ENCODE results near the gene STAT5A.

Gene STAT5A

DNA sequence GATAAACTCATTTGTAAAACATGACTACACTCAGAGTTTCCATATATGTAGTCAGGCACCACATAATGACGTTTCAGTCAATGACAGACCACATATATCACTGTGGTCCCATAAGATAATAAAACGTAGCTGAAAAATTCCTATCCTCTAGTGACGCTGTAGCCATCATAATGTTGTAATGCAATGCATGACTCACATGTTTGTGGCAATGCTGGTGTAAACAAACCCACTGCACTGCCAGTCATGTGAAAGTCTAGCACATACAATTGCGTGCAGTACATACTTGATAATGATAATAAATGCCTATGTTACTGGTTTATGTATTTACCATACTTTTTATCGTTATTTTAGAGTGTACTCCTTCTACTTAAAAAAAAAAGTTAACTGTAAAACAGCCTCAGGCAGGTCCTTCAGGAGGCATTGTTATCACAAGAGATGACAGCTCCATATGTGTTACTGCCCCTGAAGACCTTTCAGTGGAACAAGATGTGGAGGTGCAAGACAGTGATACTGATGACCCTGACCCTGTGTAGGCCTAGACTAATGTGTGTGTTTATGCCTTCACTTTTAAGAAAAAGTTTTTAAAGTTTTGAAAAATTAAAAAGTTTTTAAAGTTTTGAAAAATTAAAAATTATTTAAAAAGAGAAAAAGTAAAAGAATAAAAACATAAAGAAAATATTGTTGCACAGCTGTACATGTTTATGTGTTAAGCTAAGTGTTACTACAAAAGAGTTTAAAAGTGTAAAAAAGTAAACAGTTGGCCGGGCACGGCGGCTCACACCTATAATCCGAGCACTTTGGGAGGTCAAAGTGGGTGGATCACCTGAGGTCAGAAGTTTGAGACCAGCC is 21.2 kb upstream of the STAT5A start:
- no peak for DNase-seq (ENCODE audit: low spot score)
- no peak overlapping the region for H3K27ac ChIP-seq
- POLR2A ChIA-PET (ENCODE audit: low non-redundant PET) = no interaction called here
- CTCF ChIA-PET = interaction anchor here (0.5 to 0.7 kb wide), 5 partner anchors 75 to 184 kb away, joined by 3 to 4 read pairs (median 3); no protein-coding TSS in a partner anchor
- TF ChIP-seq, protein P1, sequence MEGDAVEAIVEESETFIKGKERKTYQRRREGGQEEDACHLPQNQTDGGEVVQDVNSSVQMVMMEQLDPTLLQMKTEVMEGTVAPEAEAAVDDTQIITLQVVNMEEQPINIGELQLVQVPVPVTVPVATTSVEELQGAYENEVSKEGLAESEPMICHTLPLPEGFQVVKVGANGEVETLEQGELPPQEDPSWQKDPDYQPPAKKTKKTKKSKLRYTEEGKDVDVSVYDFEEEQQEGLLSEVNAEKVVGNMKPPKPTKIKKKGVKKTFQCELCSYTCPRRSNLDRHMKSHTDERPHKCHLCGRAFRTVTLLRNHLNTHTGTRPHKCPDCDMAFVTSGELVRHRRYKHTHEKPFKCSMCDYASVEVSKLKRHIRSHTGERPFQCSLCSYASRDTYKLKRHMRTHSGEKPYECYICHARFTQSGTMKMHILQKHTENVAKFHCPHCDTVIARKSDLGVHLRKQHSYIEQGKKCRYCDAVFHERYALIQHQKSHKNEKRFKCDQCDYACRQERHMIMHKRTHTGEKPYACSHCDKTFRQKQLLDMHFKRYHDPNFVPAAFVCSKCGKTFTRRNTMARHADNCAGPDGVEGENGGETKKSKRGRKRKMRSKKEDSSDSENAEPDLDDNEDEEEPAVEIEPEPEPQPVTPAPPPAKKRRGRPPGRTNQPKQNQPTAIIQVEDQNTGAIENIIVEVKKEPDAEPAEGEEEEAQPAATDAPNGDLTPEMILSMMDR (conservative IDR thresholded peaks at IDR 0.05; ENCODE audit: low read depth) = no peak

DNA sequence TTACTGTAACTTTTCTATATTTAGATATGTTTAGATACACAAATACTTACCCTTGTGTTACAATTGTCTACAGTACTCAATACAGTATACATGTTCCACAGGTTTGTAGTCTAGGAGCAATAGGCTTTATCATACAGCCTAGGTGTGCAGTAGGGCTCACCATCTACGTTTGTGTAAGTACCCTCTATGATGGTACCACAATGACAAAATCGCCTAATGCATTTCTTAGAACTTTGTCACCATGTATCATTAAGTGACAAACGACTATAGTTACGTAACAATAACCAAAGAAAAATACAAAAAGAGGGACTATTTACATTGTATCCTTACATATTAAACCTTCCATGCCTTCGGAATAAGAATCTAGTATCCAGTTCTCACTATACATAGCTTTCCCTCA is 20.1 kb upstream of the STAT5A start:
- TF ChIP-seq, protein P1 (conservative IDR thresholded peaks at IDR 0.05; ENCODE audit: low read depth) = no peak
- DNase-seq (ENCODE audit: low spot score) = no peak
- ChIA-PET CTCF (interaction anchor here (0.7 kb wide), 1 partner anchor 117 kb away, joined by 4 read pairs; no protein-coding TSS in a partner anchor), POLR2A (ENCODE audit: low non-redundant PET) (no interaction called here)
- H3K27ac ChIP-seq = no peak overlapping the region

DNA sequence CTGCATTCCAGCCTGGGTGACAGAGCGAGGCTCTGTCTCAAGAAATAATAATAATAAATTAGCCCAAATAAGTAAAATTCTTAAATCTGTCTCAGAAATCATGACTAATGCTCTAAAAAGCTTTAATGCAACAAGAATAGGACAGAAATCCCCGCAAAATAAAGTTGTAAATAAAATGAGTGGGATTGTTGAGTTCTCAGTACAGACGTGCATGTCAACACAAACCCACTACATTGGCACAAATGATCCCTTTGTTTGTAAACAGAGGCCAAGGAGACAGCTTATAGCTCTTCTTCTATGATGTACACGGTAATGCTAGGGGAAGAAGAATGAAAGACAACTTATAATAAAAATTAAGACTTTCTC is 18.1 kb upstream of the STAT5A start:
- TF ChIP-seq, protein P1 (conservative IDR thresholded peaks at IDR 0.05; ENCODE audit: low read depth) = no peak
- ChIA-PET POLR2A (ENCODE audit: low non-redundant PET) (no interaction called here), CTCF (interaction anchor here (0.6 kb wide), 1 partner anchor 169 kb away, joined by 3 read pairs; no protein-coding TSS in a partner anchor)
- H3K27ac ChIP-seq = no peak overlapping the region
- DNase-seq (ENCODE audit: low spot score) = no peak

DNA sequence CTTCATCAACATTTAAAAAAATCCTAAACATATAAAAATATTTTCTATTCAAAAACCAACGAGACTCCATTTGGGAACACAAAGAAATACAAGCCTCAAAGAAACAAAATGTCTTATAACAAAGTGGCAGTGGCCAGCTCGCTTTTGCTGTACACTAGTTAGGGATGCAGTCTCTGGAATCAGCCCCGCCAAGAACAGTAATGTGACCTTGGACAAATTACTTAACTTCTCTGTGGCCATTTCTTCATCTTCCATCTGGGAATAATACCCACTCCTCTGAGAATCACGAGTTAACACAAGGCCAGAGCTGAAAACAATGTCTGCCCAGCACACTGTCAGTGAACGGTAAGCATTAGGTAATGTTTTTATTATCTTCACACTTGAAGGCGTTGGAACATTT is 17.7 kb upstream of the STAT5A start:
- ChIA-PET POLR2A (ENCODE audit: low non-redundant PET) (no interaction called here), CTCF (no interaction called here)
- TF ChIP-seq, protein P1 (conservative IDR thresholded peaks at IDR 0.05; ENCODE audit: low read depth) = no peak
- no peak overlapping the region for H3K27ac ChIP-seq
- no peak for DNase-seq (ENCODE audit: low spot score)

DNA sequence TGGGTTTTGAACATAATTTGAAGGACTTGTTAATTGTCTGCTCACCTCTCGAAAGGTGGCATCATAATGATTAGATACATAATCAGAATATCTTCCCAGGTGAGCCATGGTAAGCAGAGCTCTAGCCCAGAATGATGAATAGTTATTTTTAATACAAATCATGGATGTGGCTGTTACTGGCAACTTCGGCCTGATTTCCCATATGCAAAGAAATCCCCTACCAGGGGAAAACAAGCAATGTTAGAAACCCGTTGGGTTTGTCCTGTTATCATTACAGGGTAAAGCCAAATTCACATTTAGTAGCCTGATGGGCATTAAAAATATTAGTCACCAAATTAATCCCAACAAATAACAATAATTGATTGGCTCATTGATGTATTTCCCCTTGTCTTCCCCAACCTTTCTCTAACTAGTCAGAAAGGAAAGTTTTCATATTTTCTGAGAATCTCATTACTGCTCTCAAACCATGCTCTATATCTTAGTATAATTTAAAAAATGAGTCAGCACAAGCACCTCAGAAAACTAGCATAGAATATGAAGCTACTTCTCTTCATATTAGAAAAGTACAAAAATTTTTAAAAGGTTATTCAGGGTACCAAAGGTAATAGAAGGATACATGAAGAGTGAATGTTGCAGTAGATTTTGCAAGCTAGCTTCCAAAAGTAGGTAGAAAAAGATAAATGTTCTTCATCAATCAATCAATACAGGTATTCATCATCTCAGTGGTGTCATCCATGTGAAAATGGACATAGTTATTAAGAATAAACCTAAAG is 17.1 kb upstream of the STAT5A start:
- TF ChIP-seq, protein P1 (conservative IDR thresholded peaks at IDR 0.05; ENCODE audit: low read depth) = no peak
- POLR2A ChIA-PET (ENCODE audit: low non-redundant PET) = no interaction called here
- H3K27ac ChIP-seq = no peak overlapping the region
- DNase-seq (ENCODE audit: low spot score) = no peak
- CTCF ChIA-PET = interaction anchor here (0.5 kb wide), 1 partner anchor 308 kb away, joined by 3 read pairs; no protein-coding TSS in a partner anchor

DNA sequence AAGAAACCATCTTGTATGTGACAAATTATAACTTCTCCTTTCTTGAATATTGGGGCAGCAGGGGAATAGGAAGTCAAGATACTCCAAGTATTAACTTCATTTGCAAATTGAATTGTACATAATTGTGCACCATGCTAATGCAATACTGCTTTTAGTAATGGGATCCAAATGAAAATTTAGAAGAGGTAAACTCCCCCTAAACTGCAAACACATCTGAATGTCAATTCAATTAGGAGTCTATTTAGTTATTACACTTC is 16.6 kb upstream of the STAT5A start:
- ChIA-PET CTCF (interaction anchor here (0.5 kb wide), 1 partner anchor 308 kb away, joined by 3 read pairs; no protein-coding TSS in a partner anchor), POLR2A (ENCODE audit: low non-redundant PET) (no interaction called here)
- H3K27ac ChIP-seq = no peak overlapping the region
- DNase-seq (ENCODE audit: low spot score) = no peak
- TF ChIP-seq, protein P1 (conservative IDR thresholded peaks at IDR 0.05; ENCODE audit: low read depth) = no peak

Data from RWPE1 (cell line).